ENCODE measurements around the gene NGEF. TPM values are rescaled to one million over a fixed set of nuclear protein-coding genes. Genes with fewer than 3 reads are reported as not detected.

NGEF gene
- polyA plus RNA-seq, 1 of the 3 experiments (the other 2 are of a cell fraction): 1.4 TPM

GRCh38 chr2:233023007-233023760, 10.1 kb upstream of the NGEF start:
- no peak overlapping the region for H3K4me3 ChIP-seq (ENCODE audit: low read depth in 2 of 2, low read length in 1 of 2)
- H3K9ac ChIP-seq: no peak overlapping the region
- H3K79me2 ChIP-seq (ENCODE audit: insufficient read depth): no peaks in the 10 kb centered on the region
- H3K4me2 ChIP-seq: no peak overlapping the region
- no peak overlapping the region for H3K27ac ChIP-seq (ENCODE audit: low read depth in 2 of 2, low read length in 1 of 2)
- no peaks in the 10 kb centered on the region for H4K20me1 ChIP-seq (ENCODE audit: insufficient read depth)
- WGBS (ENCODE audit: low lambda C conversion rate): 79% methylated on average over 11 of the region's 18 CpGs
- no peaks in the 10 kb centered on the region for H3K36me3 ChIP-seq (replicated peaks in 1 of 2; ENCODE audit: control insufficient read depth in 1 of 2, insufficient read depth in 2 of 2, low read length in 1 of 2)
- no peak overlapping the region for H2AFZ ChIP-seq (ENCODE audit: low read depth)
- no peaks in the 10 kb centered on the region for H3K9me2 ChIP-seq
- no peaks in the 10 kb centered on the region for H3K9me3 ChIP-seq
- POLR2A ChIA-PET: no interaction called here
- no peak for DNase-seq
- CTCF ChIA-PET: no interaction called here
- no peaks in the 10 kb centered on the region for H3K4me1 ChIP-seq (ENCODE audit: control insufficient read depth in 1 of 2, insufficient read depth in 2 of 2, low read depth in 1 of 2, low read length in 1 of 2)
- no peaks in the 10 kb centered on the region for H3K27me3 ChIP-seq (ENCODE audit: insufficient read depth)
- no peaks in the 10 kb centered on the region for H3F3A ChIP-seq (replicated peaks; ENCODE audit: insufficient read depth)
- TF ChIP-seq TCF12 (IDR thresholded peaks at IDR 0.05): no peak
- TF ChIP-seq POLR2AphosphoS5 (IDR thresholded peaks at IDR 0.05; ENCODE audit: low read depth, low read length): no peak
- no peak for TF ChIP-seq ELF1 (IDR thresholded peaks at IDR 0.05)
- TF ChIP-seq RCOR1 (IDR thresholded peaks at IDR 0.05; ENCODE audit: low read length): no peak
- TF ChIP-seq MEF2A (IDR thresholded peaks at IDR 0.05; ENCODE audit: borderline replicate concordance, low read depth): no peak
- TF ChIP-seq FOXJ3 (CRISPR knock-in tag; IDR thresholded peaks at IDR 0.05): no peak
- TF ChIP-seq CTCF (IDR thresholded peaks at IDR 0.05): no peak
- TF ChIP-seq MXI1 (IDR thresholded peaks at IDR 0.05; ENCODE audit: low read depth, low read length): no peak
- no peak for TF ChIP-seq FOSL2 (IDR thresholded peaks at IDR 0.05; ENCODE audit: borderline replicate concordance, low read depth)
- no peak for TF ChIP-seq IRF3 (IDR thresholded peaks at IDR 0.05; ENCODE audit: low read depth, low read length)
- TF ChIP-seq USF1 (IDR thresholded peaks at IDR 0.05; ENCODE audit: borderline replicate concordance, low read depth): no peak

GRCh38 chr2:233022561-233022960, 9.5 kb upstream of the NGEF start:
- 88% methylated on average over 8 of the region's 8 CpGs for WGBS (ENCODE audit: low lambda C conversion rate)
- H3K9me2 ChIP-seq: no peaks in the 10 kb centered on the region
- H3K79me2 ChIP-seq (ENCODE audit: insufficient read depth): no peaks in the 10 kb centered on the region
- DNase-seq: no peak
- H3K27ac ChIP-seq (ENCODE audit: low read depth in 2 of 2, low read length in 1 of 2): no peak overlapping the region
- H3K9ac ChIP-seq: no peak overlapping the region
- H3K27me3 ChIP-seq (ENCODE audit: insufficient read depth): no peaks in the 10 kb centered on the region
- POLR2A ChIA-PET: no interaction called here
- CTCF ChIA-PET: no interaction called here
- no peaks in the 10 kb centered on the region for H4K20me1 ChIP-seq (ENCODE audit: insufficient read depth)
- no peaks in the 10 kb centered on the region for H3K36me3 ChIP-seq (replicated peaks in 1 of 2; ENCODE audit: control insufficient read depth in 1 of 2, insufficient read depth in 2 of 2, low read length in 1 of 2)
- no peaks in the 10 kb centered on the region for H3K4me1 ChIP-seq (ENCODE audit: control insufficient read depth in 1 of 2, insufficient read depth in 2 of 2, low read depth in 1 of 2, low read length in 1 of 2)
- no peak overlapping the region for H3K4me3 ChIP-seq (ENCODE audit: low read depth in 2 of 2, low read length in 1 of 2)
- H3K4me2 ChIP-seq: no peak overlapping the region
- TF ChIP-seq TAF1 (IDR thresholded peaks at IDR 0.05; ENCODE audit: borderline replicate concordance, low read depth, low read length) (no peak), TCF12 (IDR thresholded peaks at IDR 0.05) (no peak), RAD21 (IDR thresholded peaks at IDR 0.05; ENCODE audit: low read length) (no peak), FOXJ3 (CRISPR knock-in tag; IDR thresholded peaks at IDR 0.05) (no peak), TEAD4 (IDR thresholded peaks at IDR 0.05; ENCODE audit: borderline replicate concordance, insufficient read depth) (no peak), MAX (IDR thresholded peaks at IDR 0.05; ENCODE audit: low read depth) (no peak)
- H3K9me3 ChIP-seq: no peaks in the 10 kb centered on the region
- H2AFZ ChIP-seq (ENCODE audit: low read depth): no peak overlapping the region
- no peaks in the 10 kb centered on the region for H3F3A ChIP-seq (replicated peaks; ENCODE audit: insufficient read depth)
